HG02610 (cell line): ENCODE data around the gene TBC1D14.

ENCODE experiments used
- ATAC-seq: cut with Tn5 transposase; IDR thresholded peaks from one replicate; pipeline ENCODE4 v1.9.1; 2021; ENCODE audit warnings: mild to moderate bottlenecking, moderate library complexity; ENCODE audit not compliant: unreplicated experiment

The TBC1D14 gene

GRCh38 chr4:6991771-6992557, 82.3 kb downstream of the TBC1D14 start:
- ATAC-seq, result no peak

- no peak for ATAC-seq
Measured at GRCh38 chr4:6992728-6993677, 83.4 kb downstream of the TBC1D14 start.

DNA sequence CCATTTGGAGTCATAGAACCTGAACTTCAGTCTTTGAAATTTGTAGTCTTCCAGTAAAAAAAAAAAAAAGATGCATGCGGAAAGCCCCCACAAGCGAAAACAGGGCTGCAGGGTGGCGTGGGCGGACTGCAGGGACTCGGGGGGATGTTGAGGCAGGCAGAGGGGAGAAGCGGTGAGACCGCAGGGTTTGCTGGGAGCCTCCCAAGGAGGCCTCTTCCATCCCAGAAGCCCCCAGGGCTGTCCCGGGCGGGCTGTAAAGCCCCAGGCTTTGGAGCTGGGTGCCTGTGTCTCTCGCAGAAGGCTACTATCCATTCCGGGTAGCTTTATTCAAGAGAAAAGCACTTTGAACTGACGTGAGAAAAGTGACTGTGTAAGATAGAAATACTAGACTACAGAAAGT, 86.9 kb downstream of the TBC1D14 start:
- ATAC-seq, result no peak

DNA sequence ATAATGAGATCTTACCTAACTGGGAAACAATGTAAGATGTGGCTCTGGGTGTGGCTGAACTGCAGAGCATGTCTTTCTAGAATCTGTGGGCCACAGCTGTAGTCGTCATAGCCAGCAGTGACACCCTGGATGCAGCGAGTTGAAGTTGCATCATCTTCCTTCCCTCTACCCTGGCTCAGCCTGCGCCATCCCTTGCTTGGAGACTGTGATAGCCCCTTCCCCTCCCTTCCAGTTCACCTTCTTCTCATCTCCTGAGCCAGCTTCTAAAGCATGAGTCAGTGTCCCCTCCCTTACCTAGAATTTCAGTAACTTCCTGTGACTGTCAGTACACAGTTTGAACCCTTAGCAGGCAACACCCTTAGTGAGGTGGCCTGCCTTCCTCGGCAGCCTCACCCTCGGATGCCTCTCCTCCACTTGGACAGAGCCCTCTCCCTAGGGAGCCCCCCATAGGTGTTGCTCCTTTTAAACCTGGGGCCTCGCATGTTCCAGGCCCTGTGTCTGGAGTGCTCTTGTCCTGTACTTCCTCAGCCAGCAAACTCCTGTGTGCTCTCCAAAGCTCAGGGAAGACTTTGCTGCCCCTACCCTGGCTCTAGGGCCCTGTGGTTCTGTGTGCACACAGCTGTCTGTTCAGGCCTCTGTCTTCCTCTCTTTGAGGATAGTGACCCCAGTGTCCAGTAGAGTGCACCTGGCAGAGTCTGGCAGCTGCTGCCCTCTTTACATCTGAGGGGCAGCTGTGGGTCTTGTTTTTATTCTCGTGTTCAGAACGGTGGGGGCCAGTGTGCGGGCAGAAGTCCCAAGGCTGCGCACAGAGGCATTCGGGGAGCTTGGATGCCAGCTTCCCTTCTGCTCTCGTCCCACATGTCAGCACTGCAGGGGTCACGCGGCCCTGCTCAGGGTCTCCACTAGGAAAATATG, 89.8 kb downstream of the TBC1D14 start:
- no peak for ATAC-seq

GRCh38 chr4:7000421-7001176, 91.0 kb downstream of the TBC1D14 start:
- no peak for ATAC-seq

DNA sequence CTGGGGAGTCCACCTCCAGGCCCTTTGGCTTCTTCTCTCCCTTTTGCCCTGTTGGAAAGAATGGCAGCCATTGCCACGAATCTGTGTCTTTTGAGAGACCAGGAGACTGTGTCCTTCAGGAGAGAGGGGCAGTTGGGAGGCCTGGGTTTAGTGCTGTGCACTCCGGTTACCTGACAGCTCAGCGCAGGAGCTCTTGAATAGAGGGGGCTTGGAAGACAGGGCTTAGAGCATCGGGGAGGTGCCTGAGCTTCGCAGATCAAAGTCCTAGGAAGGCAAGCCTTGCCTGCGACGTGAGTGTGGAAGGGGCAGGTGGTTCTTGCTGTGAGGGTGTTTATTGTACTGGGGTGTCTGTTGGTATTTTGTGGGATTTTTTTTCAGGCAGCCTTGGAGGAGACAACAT, 91.6 kb downstream of the TBC1D14 start:
- no peak for ATAC-seq

- no peak for ATAC-seq
Measured at GRCh38 chr4:7002336-7002735, 92.7 kb downstream of the TBC1D14 start.

DNA sequence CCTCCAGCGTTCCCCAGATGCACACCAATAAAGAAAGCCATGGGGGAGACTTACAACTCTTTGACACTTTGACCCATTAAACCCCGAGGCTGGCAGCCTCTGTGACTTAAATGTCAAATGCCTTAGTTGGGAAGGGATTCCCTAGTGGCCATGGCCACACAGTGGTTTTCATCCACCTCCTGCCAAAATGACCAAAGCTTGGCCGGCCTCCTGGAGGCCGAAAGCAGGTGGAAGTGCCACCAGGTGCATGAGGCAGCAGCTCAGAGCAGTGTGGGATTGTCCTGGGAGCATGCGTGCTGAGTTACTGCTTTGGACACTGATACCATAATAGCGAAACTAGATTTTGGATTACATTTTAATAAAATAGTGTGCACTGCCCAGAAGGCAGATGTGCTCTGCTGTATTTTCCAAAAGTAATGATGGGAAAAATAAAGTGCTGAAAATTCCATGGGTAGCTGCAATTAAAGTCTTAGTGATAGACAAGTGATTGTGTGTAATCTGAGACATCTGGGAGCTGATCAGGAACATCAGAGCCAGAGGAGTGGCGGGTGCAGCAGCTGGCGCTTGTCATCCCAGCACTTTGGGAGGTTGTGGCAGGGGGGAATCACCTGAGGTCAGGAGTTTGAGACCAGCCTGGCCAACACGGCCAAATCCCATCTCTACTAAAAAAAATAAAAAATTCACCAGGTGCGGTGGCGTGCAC, 93.7 kb downstream of the TBC1D14 start:
- no peak for ATAC-seq

DNA sequence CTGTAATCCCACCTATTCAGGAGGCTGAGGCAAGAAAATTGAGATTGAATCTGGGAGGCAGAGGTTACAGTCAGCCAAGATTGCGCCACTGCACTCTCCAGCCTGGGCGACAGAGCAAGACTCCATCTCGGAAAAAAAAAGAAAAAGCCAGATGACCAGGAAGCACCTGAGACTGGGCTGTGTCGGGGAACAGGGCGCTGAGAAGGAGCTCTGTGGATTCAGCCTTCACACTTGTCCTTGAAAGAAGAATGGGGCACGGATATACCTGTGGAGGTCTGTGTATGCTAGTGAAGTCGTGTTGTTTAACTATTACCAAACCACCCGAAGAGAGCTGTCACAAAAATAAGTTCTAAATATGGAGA, 94.2 kb downstream of the TBC1D14 start:
- no peak for ATAC-seq

DNA sequence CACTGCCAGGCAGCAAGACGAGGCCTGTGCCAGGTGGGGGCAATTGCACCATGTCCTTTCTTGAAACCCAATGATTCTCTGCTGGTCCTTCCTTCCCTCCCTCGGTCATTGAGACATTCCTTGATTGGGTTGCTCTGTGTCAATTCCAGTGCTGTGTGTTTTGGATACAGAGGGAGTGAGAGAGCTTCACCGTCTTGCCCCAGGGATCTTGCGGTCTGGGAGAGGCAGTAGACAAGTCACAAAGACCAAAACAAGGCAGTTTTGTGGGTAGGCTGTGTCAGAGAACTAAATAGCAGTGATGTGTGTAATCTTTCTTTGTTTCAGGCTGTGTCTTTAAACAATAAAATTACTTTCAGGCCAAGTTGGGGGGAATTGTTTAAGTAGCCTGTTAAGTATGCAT, 94.7 kb downstream of the TBC1D14 start:
- no peak for ATAC-seq

GRCh38 chr4:7005571-7005970, 95.9 kb downstream of the TBC1D14 start:
- ATAC-seq, result no peak

DNA sequence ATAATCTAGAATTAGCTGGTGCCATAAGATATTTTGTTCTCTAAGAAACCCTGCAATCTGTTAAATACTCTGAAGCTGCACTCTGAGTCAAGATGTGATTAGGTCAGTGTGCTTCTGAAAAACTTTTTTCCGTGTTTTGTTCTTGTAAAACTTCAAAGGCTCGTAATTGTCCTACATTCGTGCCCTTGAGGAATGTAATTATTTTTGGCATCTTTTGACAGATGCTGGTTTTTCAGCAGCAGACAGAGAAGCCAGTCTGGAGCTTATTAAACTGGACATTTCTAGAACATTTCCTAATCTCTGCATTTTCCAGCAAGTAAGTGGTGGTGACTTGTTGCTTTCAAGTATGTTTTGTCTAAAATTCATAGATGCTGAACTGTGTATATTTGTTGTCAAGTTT, 96.8 kb downstream of the TBC1D14 start:
- no peak for ATAC-seq

GRCh38 chr4:7007142-7007907, 97.7 kb downstream of the TBC1D14 start:
- ATAC-seq, result no peak

GRCh38 chr4:7007944-7008343, 98.3 kb downstream of the TBC1D14 start:
- ATAC-seq, result no peak

GRCh38 chr4:7009564-7009963, 99.9 kb downstream of the TBC1D14 start:
- ATAC-seq, result no peak

- no peak for ATAC-seq
Measured at GRCh38 chr4:7013175-7013574, 103.5 kb downstream of the TBC1D14 start.

- no peak for ATAC-seq
Measured at GRCh38 chr4:7014815-7015214, 105.2 kb downstream of the TBC1D14 start.

DNA sequence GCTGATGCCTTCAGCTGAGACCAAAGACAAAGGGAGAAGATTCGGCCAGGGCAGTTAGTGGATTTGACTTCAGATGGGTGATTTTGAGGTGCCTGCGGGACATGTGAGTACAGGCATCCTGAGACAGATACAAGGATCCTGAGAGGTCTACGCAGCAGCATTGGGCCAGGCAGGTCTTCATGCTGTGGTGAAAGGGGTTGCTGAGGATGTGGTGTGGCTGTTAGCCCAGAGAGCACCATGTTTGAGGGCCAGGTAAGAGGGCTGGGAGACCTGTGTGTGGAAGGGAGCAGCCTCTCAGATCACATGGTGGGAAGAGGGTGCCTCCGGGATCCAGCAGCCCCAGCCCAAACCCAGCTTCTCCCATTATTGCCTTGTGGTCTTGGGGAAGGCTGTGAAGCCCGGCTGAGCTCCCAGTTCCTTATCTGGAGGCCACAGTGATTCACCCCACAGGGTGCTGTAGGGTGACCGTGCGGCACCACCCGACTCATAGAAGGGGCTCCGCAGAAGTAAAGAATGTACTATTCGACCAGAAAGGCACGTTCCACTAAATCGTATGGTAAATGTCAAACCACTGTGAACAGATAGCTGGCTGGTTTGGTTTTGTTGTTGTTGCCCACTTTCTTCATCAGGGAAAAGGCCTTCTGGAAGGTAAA, 105.9 kb downstream of the TBC1D14 start:
- no peak for ATAC-seq
